Left cardiac atrium (tissue), 4 donors: ENCODE results near the gene RBM20. TPM values are rescaled to one million over a fixed set of nuclear protein-coding genes. Genes with fewer than 3 reads are reported as not detected.
"Not testable (repeated sequence)": the region's sequence is repeated elsewhere in the genome, so short reads cannot be mapped to it uniquely, and the experiment has no call there.

Experiments
- ATAC-seq, 2 donors: fragments of 200-7000 bp; cut with Tn5 transposase; one replicate each; pipeline ENCODE4 v1.9.1; 2020; ENCODE audit warnings: mild to moderate bottlenecking in 2 of 2, moderate library complexity in 2 of 2
- DNase-seq: peaks from one replicate; pipeline ENCODE4 v3.0.0-alpha.2; 2020
- intact Hi-C, 2 donors: fragments of 100-400 bp; cut with DNase I; formaldehyde crosslinking; loops; one replicate each; pipeline versions ENCODE4 v1.14.1 to v1.15.1; 2022 to 2023
- total RNA-seq, 2 donors: library from RNA; stranded (reverse); fragmentation: NEBNext Ultra II Directional; extraction: Animal tissue kit (Norgen Biotek cat#: 25700); gene quantifications; one replicate each; pipeline ENCODE4 v1.2.1, GENCODE V29; 2021
- donor health status: DM: no; HTN: yes; CAD: no.
- donor health status: DM: no; HTN: yes; CAD: no; lungs with severe emphysema.
- donor health status: DM: yes; HTN: yes; CAD: no.
- donor health status: Dilated cardiomyopathy.

RBM20 gene
- total RNA-seq, 2 donors from 2014 or later = 37.2 to 44.1 TPM

- intact Hi-C loops = no loop called here
- DNase-seq (no peak), ATAC-seq (peak in 1 of 2 donors; percentile 49)
These were observed 20.6 kb downstream of the RBM20 start for GRCh38 chr10:110664483-110665420.

GRCh38 chr10:110666259-110666658, 22.1 kb downstream of the RBM20 start:
- ATAC-seq, DNase-seq, intact Hi-C loops: not testable (repeated sequence)

DNA sequence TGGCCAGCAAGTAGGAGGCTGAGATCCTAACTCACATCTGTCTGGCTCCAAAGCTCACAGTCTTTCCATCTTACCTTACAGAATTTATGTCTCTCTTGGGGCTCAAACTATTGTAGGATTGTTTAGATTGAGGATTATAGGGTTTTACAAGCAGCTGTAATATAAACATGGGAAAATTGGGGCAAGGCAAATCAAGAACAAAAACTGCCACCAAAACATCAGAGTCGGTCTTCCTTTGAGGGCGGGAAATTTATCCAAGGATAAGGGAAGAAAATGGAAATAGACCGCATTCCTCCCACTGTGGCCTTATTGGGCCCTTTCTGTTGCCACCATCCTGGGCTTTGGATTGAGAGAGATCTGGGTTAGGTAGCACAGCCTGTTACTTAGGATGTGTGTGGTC, 22.5 kb downstream of the RBM20 start:
- no peak for DNase-seq
- no peak for ATAC-seq
- intact Hi-C loops = no loop called here

- intact Hi-C loops = no loop called here
- DNase-seq (no peak), ATAC-seq (peak; percentile 36 to 41)
These were observed 23.6 kb downstream of the RBM20 start for GRCh38 chr10:110667620-110668343.

GRCh38 chr10:110668443-110668842, 24.3 kb downstream of the RBM20 start:
- ATAC-seq = no peak
- intact Hi-C loops = no loop called here
- no peak for DNase-seq

DNA sequence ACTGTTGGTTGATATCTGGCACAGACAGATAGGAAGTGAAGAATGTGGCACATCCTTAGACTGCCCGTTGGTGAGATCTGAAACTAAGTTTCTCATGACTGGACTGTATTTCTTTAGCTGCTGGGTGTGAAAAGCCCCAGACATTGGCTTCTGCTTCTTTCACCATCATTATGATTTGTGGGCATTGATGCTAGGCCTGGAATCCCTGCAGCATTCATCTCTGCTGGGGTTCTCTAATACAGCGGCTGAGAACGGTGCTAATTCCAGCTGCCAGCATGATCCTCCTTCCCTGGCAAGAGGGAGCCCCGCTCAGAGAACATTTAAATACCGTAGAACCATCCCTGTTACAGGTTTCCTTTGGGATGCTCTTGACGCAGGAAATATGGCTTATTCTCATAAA, 26.2 kb downstream of the RBM20 start:
- ATAC-seq (no peak), DNase-seq (no peak)
- intact Hi-C loops = no loop called here

DNA sequence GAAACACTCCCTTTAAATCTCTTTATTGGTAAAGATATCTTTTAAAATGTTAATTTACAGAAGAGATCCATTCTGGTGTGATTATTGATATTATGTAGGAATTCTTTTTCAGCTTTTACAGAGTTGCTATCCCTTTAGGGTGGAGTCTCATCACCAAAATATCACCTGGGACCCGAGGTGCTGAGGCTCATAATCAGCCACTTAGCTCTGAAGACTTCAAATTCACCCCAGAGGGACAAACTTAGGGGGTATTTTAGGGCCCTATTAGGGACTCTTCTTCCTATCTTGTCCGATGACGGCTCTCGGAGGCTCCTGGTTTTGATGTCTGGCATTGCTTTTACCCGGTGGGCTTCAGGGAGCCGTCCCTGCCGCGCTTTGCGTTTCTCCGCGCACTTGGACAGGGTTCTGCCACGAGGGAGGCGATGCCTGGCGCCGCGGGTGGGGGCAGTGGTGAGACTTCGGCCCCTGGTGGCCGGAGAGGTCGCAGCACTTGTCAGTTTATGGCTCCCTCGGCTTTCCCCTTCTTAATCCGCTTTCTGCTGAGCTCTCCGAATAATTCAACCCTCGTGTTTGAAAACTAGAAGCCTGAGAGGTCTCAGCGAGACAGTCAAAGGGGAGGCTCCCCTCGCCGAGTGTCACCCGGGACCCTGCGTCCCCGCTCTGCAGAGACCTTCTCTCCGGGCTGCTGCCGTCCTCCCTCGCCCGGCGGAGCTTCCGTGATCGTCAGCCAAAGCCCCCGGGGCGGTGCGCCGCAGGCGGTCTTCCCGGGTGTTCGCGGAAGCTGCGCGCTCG, 27.8 kb downstream of the RBM20 start:
- DNase-seq (peak; percentile 82), ATAC-seq (peak; percentile 88 to 92)
- intact Hi-C loops = loop anchor here in 1 of 2 donors (1.0 kb wide), 1 partner anchor 62 kb away; no protein-coding TSS in a partner anchor

- intact Hi-C loops = loop anchor here in 1 of 2 donors (1.0 kb wide), 1 partner anchor 62 kb away; no protein-coding TSS in a partner anchor
- ATAC-seq = peak; percentile 17 to 41
- no peak for DNase-seq
These were observed 28.4 kb downstream of the RBM20 start for GRCh38 chr10:110672580-110672919.

DNA sequence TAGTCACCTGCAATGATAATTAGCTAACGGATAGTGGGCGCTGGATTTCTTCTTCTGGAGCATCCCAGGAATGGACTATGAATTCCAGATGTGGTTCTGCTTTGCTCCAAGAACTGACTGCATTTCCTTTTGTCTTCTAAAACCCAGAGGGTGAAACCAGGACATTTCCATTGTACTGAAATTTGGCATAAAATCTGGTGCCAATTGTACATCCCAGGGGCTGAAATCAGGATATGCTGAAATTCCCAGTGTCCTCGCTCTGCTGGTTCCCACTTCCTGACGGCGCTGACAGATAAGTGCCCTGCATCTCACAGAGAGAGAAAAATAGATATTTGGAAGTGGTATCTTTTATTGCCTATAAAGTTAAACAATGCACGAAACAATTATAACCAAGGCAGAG, 31.9 kb downstream of the RBM20 start:
- intact Hi-C loops = no loop called here
- ATAC-seq (no peak), DNase-seq (no peak)

GRCh38 chr10:110679486-110680272, 35.5 kb downstream of the RBM20 start:
- ATAC-seq (peak; percentile 67 to 85), DNase-seq (peak; percentile 42)
- intact Hi-C loops = no loop called here

GRCh38 chr10:110680273-110681020, 36.3 kb downstream of the RBM20 start:
- no peak for DNase-seq
- ATAC-seq = peak in 1 of 2 donors; percentile 36
- intact Hi-C loops = no loop called here

GRCh38 chr10:110681023-110681681, 37.0 kb downstream of the RBM20 start:
- DNase-seq = peak; percentile 36
- intact Hi-C loops = no loop called here
- peak; percentile 57 to 77 for ATAC-seq

- intact Hi-C loops = no loop called here
- ATAC-seq (no peak), DNase-seq (no peak)
These were observed 38.2 kb downstream of the RBM20 start for GRCh38 chr10:110682348-110682747.

- DNase-seq (peak; percentile 34), ATAC-seq (peak; percentile 82 to 90)
- intact Hi-C loops = loop anchor here in 1 of 2 donors (5.0 kb wide), 1 partner anchor 52 kb away; no protein-coding TSS in a partner anchor
These were observed 40.8 kb downstream of the RBM20 start for GRCh38 chr10:110684800-110685446.

DNA sequence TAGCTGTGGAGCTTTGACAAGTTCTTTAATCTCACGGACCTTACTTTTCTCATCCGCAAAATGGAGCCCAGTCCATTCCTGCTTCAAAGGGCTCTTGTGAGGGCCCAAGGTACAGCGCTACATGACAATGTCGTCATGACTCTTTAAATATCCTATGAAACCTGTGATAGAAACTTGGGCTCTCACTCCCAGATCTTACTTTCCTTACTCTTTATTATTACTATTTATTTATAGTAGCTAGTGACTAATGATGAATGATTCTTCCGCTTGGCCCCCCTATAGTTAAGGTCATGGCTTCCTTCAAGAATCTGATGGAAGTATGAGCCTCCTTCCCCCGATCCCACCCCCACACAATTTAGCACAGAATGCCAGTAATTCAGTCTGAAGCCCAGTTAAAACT, 41.9 kb downstream of the RBM20 start:
- DNase-seq (no peak), ATAC-seq (peak in 1 of 2 donors; percentile 45)
- intact Hi-C loops = loop anchor here in 1 of 2 donors (5.0 kb wide), 1 partner anchor 51 kb away; no protein-coding TSS in a partner anchor

DNA sequence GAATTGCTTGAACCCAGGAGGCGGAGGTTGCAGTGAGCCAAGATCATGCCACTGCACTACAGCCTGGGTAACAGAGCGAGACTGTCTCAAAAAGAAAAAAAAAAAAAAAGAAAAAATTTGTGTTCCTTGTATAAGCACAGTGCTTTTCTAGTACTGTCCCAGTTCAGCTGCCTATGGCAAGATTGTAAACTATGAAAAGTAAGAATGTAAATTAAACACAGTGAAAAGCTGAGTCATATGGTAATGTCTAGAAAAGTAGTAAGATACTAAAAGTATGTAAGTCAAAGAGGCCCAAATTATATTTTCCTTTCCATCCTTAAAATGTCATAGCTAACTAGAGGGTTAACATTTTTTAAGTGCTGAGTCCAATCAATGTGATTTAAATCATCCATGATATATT, 42.8 kb downstream of the RBM20 start:
- intact Hi-C loops = loop anchor here in 1 of 2 donors (5.0 kb wide), 1 partner anchor 50 kb away; no protein-coding TSS in a partner anchor
- DNase-seq (no peak), ATAC-seq (no peak)

DNA sequence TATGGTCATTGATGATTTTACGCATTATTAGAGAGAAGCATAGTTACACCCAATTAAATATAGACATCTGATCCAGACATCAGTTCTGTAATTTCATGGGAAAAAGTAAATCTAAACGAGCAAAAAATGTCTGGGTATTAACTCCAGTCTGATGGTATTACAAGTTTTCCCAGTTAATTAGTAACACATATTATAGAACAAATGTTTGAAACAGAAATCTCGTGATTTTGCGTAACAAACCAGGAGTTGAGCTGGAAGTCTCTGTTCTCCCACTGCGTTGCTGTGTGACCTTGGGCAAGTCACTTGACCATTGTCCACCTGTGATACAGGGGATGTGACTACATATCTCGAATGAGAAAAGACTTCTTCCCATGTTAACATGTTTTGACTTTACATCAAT, 43.3 kb downstream of the RBM20 start:
- intact Hi-C loops = loop anchor here in 1 of 2 donors (5.0 kb wide), 1 partner anchor 50 kb away; no protein-coding TSS in a partner anchor
- DNase-seq (no peak), ATAC-seq (no peak)
